ENCODE measurements around the gene AP5S1. TPM values are rescaled to one million over a fixed set of nuclear protein-coding genes. Genes with fewer than 3 reads are reported as not detected.

AP5S1 gene
- total and polyA plus RNA-seq, 2 of the 13 experiments (the other 11 are each of a cell fraction or from before 2014, with no cell fraction given): 7.9 to 23.2 TPM

- TF ChIP-seq ZNF414 (CRISPR knock-in tag; IDR thresholded peaks at IDR 0.05): peak; percentile 93
- TF ChIP-seq ZBTB7B (CRISPR knock-in tag; IDR thresholded peaks at IDR 0.05): peak; percentile 89
- TF ChIP-seq ZFY (CRISPR knock-in tag; IDR thresholded peaks at IDR 0.05): peak; percentile 100
- TF ChIP-seq ZNF619 (CRISPR knock-in tag; IDR thresholded peaks at IDR 0.05): peak; percentile 100
- no peak for TF ChIP-seq ZNF253 (CRISPR knock-in tag; IDR thresholded peaks at IDR 0.05; ENCODE audit: borderline replicate concordance)
- peak; percentile 89 for TF ChIP-seq MAF1 (CRISPR knock-in tag; IDR thresholded peaks at IDR 0.05; ENCODE audit: borderline replicate concordance)
- TF ChIP-seq PRDM15 (CRISPR knock-in tag; IDR thresholded peaks at IDR 0.05): peak; percentile 76
- peak; percentile 12; the same call in 1 of the 2 replicates for TF ChIP-seq ZNF224 (CRISPR knock-in tag; IDR thresholded peaks at IDR 0.05)
- TF ChIP-seq ZNF136 (CRISPR knock-in tag; IDR thresholded peaks at IDR 0.05; ENCODE audit: low read depth): no peak; the same call in 1 of the 2 replicates
- TF ChIP-seq FLYWCH1 (CRISPR knock-in tag; IDR thresholded peaks at IDR 0.05): peak; percentile 95; the same call in 1 of the 2 replicates
- peak; percentile 83 to 90 for TF ChIP-seq NR2F1 (CRISPR knock-in tag; IDR thresholded peaks at IDR 0.05)
- no peak for TF ChIP-seq U2AF2 (IDR thresholded peaks at IDR 0.05; ENCODE audit: low read depth, low read length)
- peak; percentile 87 for TF ChIP-seq SALL1 (CRISPR knock-in tag; IDR thresholded peaks at IDR 0.05)
- peak; percentile 78 for TF ChIP-seq TFDP1 (CRISPR knock-in tag; IDR thresholded peaks at IDR 0.05; ENCODE audit: borderline replicate concordance)
- TF ChIP-seq ELF1 (CRISPR knock-in tag; IDR thresholded peaks at IDR 0.05): peak; percentile 87
- TF ChIP-seq, protein P1, sequence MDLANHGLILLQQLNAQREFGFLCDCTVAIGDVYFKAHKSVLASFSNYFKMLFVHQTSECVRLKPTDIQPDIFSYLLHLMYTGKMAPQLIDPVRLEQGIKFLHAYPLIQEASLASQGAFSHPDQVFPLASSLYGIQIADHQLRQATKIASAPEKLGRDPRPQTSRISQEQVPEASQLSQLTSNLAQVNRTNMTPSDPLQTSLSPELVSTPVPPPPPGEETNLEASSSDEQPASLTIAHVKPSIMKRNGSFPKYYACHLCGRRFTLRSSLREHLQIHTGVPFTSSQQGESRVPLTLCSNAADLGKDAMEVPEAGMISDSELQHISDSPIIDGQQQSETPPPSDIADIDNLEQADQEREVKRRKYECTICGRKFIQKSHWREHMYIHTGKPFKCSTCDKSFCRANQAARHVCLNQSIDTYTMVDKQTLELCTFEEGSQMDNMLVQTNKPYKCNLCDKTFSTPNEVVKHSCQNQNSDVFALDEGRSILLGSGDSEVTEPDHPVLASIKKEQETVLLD (CRISPR knock-in tag; IDR thresholded peaks at IDR 0.05; ENCODE audit: low read depth): peak; percentile 84
- no peak for TF ChIP-seq RFX3 (CRISPR knock-in tag; IDR thresholded peaks at IDR 0.05)
- TF ChIP-seq ISX (CRISPR knock-in tag; conservative IDR thresholded peaks at IDR 0.05): peak; percentile 88
- peak; percentile 58; the same call in 1 of the 2 replicates for TF ChIP-seq ZNF670 (CRISPR knock-in tag; IDR thresholded peaks at IDR 0.05; ENCODE audit: borderline replicate concordance)
- TF ChIP-seq SAP130 (CRISPR knock-in tag; IDR thresholded peaks at IDR 0.05; ENCODE audit: low read depth): peak; percentile 93
- TF ChIP-seq RBAK (CRISPR knock-in tag; IDR thresholded peaks at IDR 0.05): peak; percentile 20; the same call in 1 of the 2 replicates
Observed at GRCh38 chr20:3820048-3820900, at the start of gene AP5S1 (continued).

Measured in HepG2 (cell line).